GM23338 (cell line): Measurements from ENCODE around the gene OCIAD2.
"Not testable (repeated sequence)": the region's sequence is repeated elsewhere in the genome, so short reads cannot be mapped to it uniquely, and the experiment has no call there.

ENCODE experiments used
- CTCF ChIP-seq, 2 experiments: fragments of 200-600 bp in 1 of 2; sonication (generic) in 1 of 2; conservative IDR thresholded peaks; 2 replicates each; pipeline versions ENCODE4 v1.5.1 to v1.6.1; 2016 to 2017; ENCODE audit warnings: antibody characterized with exemption in 2 of 2, low read depth in 2 of 2, mild to moderate bottlenecking in 2 of 2, moderate library complexity in 1 of 2
- EZH2 ChIP-seq: fragments of 200-600 bp; sonication (generic); IDR thresholded peaks from one replicate; pipeline ENCODE4 v1.8.0; 2017; ENCODE audit warnings: antibody characterized with exemption, mild to moderate bottlenecking, low read depth; ENCODE audit not compliant: unreplicated experiment
- JUNB ChIP-seq: IDR thresholded peaks from one replicate; pipeline ENCODE4 v1.6.1; 2016; ENCODE audit warnings: antibody characterized with exemption; ENCODE audit not compliant: unreplicated experiment
- POLR2AphosphoS5 ChIP-seq: IDR thresholded peaks from 2 replicates; pipeline ENCODE4 v1.6.1; 2016; ENCODE audit warnings: antibody characterized with exemption, low read depth
- STAT1 ChIP-seq: IDR thresholded peaks from one replicate; pipeline ENCODE4 v1.6.1; 2016; ENCODE audit warnings: antibody characterized with exemption; ENCODE audit not compliant: unreplicated experiment
- TF ChIP-seq, protein P1 (sequence below): IDR thresholded peaks from one replicate; pipeline ENCODE4 v1.6.1; 2018; ENCODE audit warnings: antibody characterized with exemption; ENCODE audit not compliant: unreplicated experiment

- not testable (repeated sequence) for TF ChIP-seq POLR2AphosphoS5; JUNB; CTCF (conservative IDR thresholded peaks at IDR 0.05; ENCODE audit: low read depth in 2 of 2); STAT1; EZH2
- TF ChIP-seq, protein P1, sequence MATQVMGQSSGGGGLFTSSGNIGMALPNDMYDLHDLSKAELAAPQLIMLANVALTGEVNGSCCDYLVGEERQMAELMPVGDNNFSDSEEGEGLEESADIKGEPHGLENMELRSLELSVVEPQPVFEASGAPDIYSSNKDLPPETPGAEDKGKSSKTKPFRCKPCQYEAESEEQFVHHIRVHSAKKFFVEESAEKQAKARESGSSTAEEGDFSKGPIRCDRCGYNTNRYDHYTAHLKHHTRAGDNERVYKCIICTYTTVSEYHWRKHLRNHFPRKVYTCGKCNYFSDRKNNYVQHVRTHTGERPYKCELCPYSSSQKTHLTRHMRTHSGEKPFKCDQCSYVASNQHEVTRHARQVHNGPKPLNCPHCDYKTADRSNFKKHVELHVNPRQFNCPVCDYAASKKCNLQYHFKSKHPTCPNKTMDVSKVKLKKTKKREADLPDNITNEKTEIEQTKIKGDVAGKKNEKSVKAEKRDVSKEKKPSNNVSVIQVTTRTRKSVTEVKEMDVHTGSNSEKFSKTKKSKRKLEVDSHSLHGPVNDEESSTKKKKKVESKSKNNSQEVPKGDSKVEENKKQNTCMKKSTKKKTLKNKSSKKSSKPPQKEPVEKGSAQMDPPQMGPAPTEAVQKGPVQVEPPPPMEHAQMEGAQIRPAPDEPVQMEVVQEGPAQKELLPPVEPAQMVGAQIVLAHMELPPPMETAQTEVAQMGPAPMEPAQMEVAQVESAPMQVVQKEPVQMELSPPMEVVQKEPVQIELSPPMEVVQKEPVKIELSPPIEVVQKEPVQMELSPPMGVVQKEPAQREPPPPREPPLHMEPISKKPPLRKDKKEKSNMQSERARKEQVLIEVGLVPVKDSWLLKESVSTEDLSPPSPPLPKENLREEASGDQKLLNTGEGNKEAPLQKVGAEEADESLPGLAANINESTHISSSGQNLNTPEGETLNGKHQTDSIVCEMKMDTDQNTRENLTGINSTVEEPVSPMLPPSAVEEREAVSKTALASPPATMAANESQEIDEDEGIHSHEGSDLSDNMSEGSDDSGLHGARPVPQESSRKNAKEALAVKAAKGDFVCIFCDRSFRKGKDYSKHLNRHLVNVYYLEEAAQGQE = not testable (repeated sequence)
Measured at GRCh38 chr4:48889750-48890149, 16.8 kb downstream of the OCIAD2 start.
